Adipose tissue (tissue), 3 donors: Measurements from ENCODE around the gene MTERF2. TPM values are rescaled to one million over a fixed set of nuclear protein-coding genes. Genes with fewer than 3 reads are reported as not detected.
"Not testable (repeated sequence)": the region's sequence is repeated elsewhere in the genome, so short reads cannot be mapped to it uniquely, and the experiment has no call there.

Source experiments
- H3K27ac ChIP-seq: one replicate; pipeline ENCODE4 v1.5.1; 2013; ENCODE audit warnings: low read depth, low read length
- WGBS, 3 donors: extraction: QIAGEN DNeasy Blood & Tissue Kit; methylation state at CpG; one replicate each; pipeline ENCODE4 v1.1.7; 2013; 5-methylcytosine and 5-hydroxymethylcytosine counted together
- polyA plus RNA-seq, 3 donors: library from polyadenylated mRNA; stranded (reverse); fragments of 200-250 nt; gene quantifications; one replicate each; pipeline ENCODE4 v1.2.3, GENCODE V29; 2013
- donor health status: healthy with polysubstance abuse.
- donor health status: Bipolar disorder and iron deficiency.
- donor health status: healthy.

MTERF2 gene
- 10 to 100 TPM; 12.0 to 19.8 (median 19.0) TPM for polyA plus RNA-seq

GRCh38 chr12:106986625-106987389 is at the start of gene MTERF2:
Gene MTERF2 (minus strand): TSS chr12:106987146. CDS start chr12:106978714, 8,432 bp downstream.
- WGBS, 3 donors, result 0 to 1% (median 0%) methylated on average over 47 to 50 of the region's 50 CpGs
- H3K27ac ChIP-seq, result peak within 1 kb of the TSS; percentile 29

GRCh38 chr12:107035733-107036132 is 48.8 kb upstream of the MTERF2 start:
- no peak overlapping the region for H3K27ac ChIP-seq
- WGBS, 3 donors, result 85 to 95% (median 90%) methylated on average over 2 of the region's 2 CpGs

GRCh38 chr12:107033758-107034739 is 47.1 kb upstream of the MTERF2 start:
- H3K27ac ChIP-seq, result no peak overlapping the region

GRCh38 chr12:107032266-107032665 is 45.3 kb upstream of the MTERF2 start:
- no peak overlapping the region for H3K27ac ChIP-seq
- 76 to 85% (median 84%) methylated on average over 7 of the region's 7 CpGs for WGBS, 3 donors

More at GRCh38 chr12:107033758-107034739, 47.1 kb upstream of the MTERF2 start:
- WGBS, 3 donors, result 87 to 94% (median 91%) methylated on average over 9 of the region's 9 CpGs

GRCh38 chr12:107031061-107031460 is 44.1 kb upstream of the MTERF2 start:
- no peak overlapping the region for H3K27ac ChIP-seq
- WGBS, 3 donors, result 53 to 86% (median 76%) methylated on average over 2 of the region's 2 CpGs

GRCh38 chr12:107029081-107029480 is 42.1 kb upstream of the MTERF2 start:
- no peak overlapping the region for H3K27ac ChIP-seq
- 84 to 91% (median 90%) methylated on average over 7 of the region's 7 CpGs for whole genome bisulfite sequencing, 3 donors

- no peak overlapping the region for H3K27ac ChIP-seq
- WGBS, 3 donors, result 2 to 36% (median 9%) methylated on average over 2 of the region's 2 CpGs
Observed at GRCh38 chr12:107027636-107028053, 40.7 kb upstream of the MTERF2 start.

GRCh38 chr12:107026806-107027635 is 40.1 kb upstream of the MTERF2 start:
- WGBS, 3 donors, result 20 to 66% (median 58%) methylated on average over 4 of the region's 4 CpGs

GRCh38 chr12:107026356-107026755 is 39.4 kb upstream of the MTERF2 start:
- not testable (repeated sequence) for H3K27ac ChIP-seq

More at GRCh38 chr12:107026806-107027635, 40.1 kb upstream of the MTERF2 start:
- no peak overlapping the region for H3K27ac ChIP-seq

GRCh38 chr12:107025671-107026070 is 38.7 kb upstream of the MTERF2 start:
- no peak overlapping the region for H3K27ac ChIP-seq
- WGBS, 3 donors, result 79 to 89% (median 87%) methylated on average over 1 of the region's 1 CpG

- H3K27ac ChIP-seq, result no peak overlapping the region
- WGBS, 3 donors, result 93 to 98% (median 96%) methylated on average over 2 of the region's 2 CpGs
Observed at GRCh38 chr12:107019546-107019945, 32.6 kb upstream of the MTERF2 start.

- WGBS, 3 donors, result 85 to 92% (median 90%) methylated on average over 4 of the region's 4 CpGs
- no peak overlapping the region for H3K27ac ChIP-seq
Observed at GRCh38 chr12:107017042-107017441, 30.1 kb upstream of the MTERF2 start.

GRCh38 chr12:107014055-107014454 is 27.1 kb upstream of the MTERF2 start:
- H3K27ac ChIP-seq, result no peak overlapping the region
- WGBS, 3 donors, result 57 to 81% (median 76%) methylated on average over 3 of the region's 3 CpGs

GRCh38 chr12:107012736-107013425 is 25.9 kb upstream of the MTERF2 start:
- no peak overlapping the region for H3K27ac ChIP-seq
- WGBS, 3 donors, result 95 to 98% (median 97%) methylated on average over 1 of the region's 1 CpG

- 95 to 97% (median 96%) methylated on average over 2 of the region's 2 CpGs for WGBS, 3 donors
- H3K27ac ChIP-seq, result no peak overlapping the region
Observed at GRCh38 chr12:107011519-107011918, 24.6 kb upstream of the MTERF2 start.

- 85 to 98% (median 89%) methylated on average over 4 of the region's 4 CpGs for WGBS, 3 donors
- no peak overlapping the region for H3K27ac ChIP-seq
Observed at GRCh38 chr12:107007411-107007810, 20.5 kb upstream of the MTERF2 start.

- 76 to 85% (median 79%) methylated on average over 4 of the region's 4 CpGs for WGBS, 3 donors
- not testable (repeated sequence) for H3K27ac ChIP-seq
Observed at GRCh38 chr12:107002665-107003064, 15.7 kb upstream of the MTERF2 start.

- H3K27ac ChIP-seq, result no peak overlapping the region
- WGBS, 3 donors, result 74 to 89% (median 81%) methylated on average over 6 of the region's 6 CpGs
Observed at GRCh38 chr12:106999446-106999845, 12.5 kb upstream of the MTERF2 start.
